ENCODE measurements around the gene PCGF2.
A peak's percentile ranks its signal among the peaks of the same experiment; 100 is the strongest.

PCGF2 gene

GRCh38 chr17:38768417-38768816 is 20.3 kb upstream of the PCGF2 start:
- no peak for DNase-seq (ENCODE audit: low read depth, low spot score)
- in situ Hi-C loops (cut with HindIII; ENCODE audit: low sequenced_read_pairs), result no loop called here
- no peak for TF ChIP-seq CTCF (IDR thresholded peaks at IDR 0.05; ENCODE audit: low read depth, low read length)
- no peak overlapping the region for H3K4me3 ChIP-seq (ENCODE audit: low read depth, low read length)

GRCh38 chr17:38766341-38766740 is 18.2 kb upstream of the PCGF2 start:
- H3K4me3 ChIP-seq (ENCODE audit: low read depth, low read length), result no peak overlapping the region
- DNase-seq (ENCODE audit: low read depth, low spot score), result no peak
- TF ChIP-seq CTCF (IDR thresholded peaks at IDR 0.05; ENCODE audit: low read depth, low read length), result no peak
- in situ Hi-C loops (cut with HindIII; ENCODE audit: low sequenced_read_pairs), result no loop called here

GRCh38 chr17:38762231-38762630 is 14.1 kb upstream of the PCGF2 start:
- no peak for DNase-seq (ENCODE audit: low read depth, low spot score)
- H3K4me3 ChIP-seq (ENCODE audit: low read depth, low read length), result no peak overlapping the region
- no peak for TF ChIP-seq CTCF (IDR thresholded peaks at IDR 0.05; ENCODE audit: low read depth, low read length)
- in situ Hi-C loops (cut with HindIII; ENCODE audit: low sequenced_read_pairs), result no loop called here

- peak; percentile 52 for TF ChIP-seq CTCF (IDR thresholded peaks at IDR 0.05; ENCODE audit: low read depth, low read length)
- no peak overlapping the region for H3K4me3 ChIP-seq (ENCODE audit: low read depth, low read length)
- peak; percentile 23 for DNase-seq (ENCODE audit: low read depth, low spot score)
- in situ Hi-C loops (cut with HindIII; ENCODE audit: low sequenced_read_pairs), result no loop called here
These were observed 13.5 kb upstream of the PCGF2 start for GRCh38 chr17:38761612-38762011.

- in situ Hi-C loops (cut with HindIII; ENCODE audit: low sequenced_read_pairs), result no loop called here
- TF ChIP-seq CTCF (IDR thresholded peaks at IDR 0.05; ENCODE audit: low read depth, low read length), result no peak
- peak overlapping the region; percentile 99 for H3K4me3 ChIP-seq (ENCODE audit: low read depth, low read length)
- DNase-seq (ENCODE audit: low read depth, low spot score), result no peak
These were observed 5.0 kb upstream of the PCGF2 start for GRCh38 chr17:38753071-38753506.

GRCh38 chr17:38752308-38753070 is 4.4 kb upstream of the PCGF2 start, which contains the start of gene PSMB3:
TSS of gene PSMB3 (plus strand) at chr17:38752741. CDS start at chr17:38752827, 86 bp downstream.
- in situ Hi-C loops (cut with HindIII; ENCODE audit: low sequenced_read_pairs), result no loop called here
- DNase-seq (ENCODE audit: low read depth, low spot score), result peak; percentile 99
- TF ChIP-seq CTCF (IDR thresholded peaks at IDR 0.05; ENCODE audit: low read depth, low read length), result no peak
- peak within 1 kb of the TSS; percentile 99 for H3K4me3 ChIP-seq (ENCODE audit: low read depth, low read length)
